ENCODE measurements around the gene VPS37B.

GRCh38 chr12:122918827-122919226 is 22.9 kb upstream of the VPS37B start:
- TF ChIP-seq, protein P1, sequence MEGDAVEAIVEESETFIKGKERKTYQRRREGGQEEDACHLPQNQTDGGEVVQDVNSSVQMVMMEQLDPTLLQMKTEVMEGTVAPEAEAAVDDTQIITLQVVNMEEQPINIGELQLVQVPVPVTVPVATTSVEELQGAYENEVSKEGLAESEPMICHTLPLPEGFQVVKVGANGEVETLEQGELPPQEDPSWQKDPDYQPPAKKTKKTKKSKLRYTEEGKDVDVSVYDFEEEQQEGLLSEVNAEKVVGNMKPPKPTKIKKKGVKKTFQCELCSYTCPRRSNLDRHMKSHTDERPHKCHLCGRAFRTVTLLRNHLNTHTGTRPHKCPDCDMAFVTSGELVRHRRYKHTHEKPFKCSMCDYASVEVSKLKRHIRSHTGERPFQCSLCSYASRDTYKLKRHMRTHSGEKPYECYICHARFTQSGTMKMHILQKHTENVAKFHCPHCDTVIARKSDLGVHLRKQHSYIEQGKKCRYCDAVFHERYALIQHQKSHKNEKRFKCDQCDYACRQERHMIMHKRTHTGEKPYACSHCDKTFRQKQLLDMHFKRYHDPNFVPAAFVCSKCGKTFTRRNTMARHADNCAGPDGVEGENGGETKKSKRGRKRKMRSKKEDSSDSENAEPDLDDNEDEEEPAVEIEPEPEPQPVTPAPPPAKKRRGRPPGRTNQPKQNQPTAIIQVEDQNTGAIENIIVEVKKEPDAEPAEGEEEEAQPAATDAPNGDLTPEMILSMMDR (IDR thresholded peaks at IDR 0.05): no peak
- TF ChIP-seq POLR2AphosphoS5 (IDR thresholded peaks at IDR 0.05) (no peak), EP300 (IDR thresholded peaks at IDR 0.05; ENCODE audit: low read depth) (no peak)

All from transverse colon (tissue), 4 donors.